HCT116 (cell line): ENCODE results near the gene ARHGAP27. TPM values are rescaled to one million over a fixed set of nuclear protein-coding genes. Genes with fewer than 3 reads are reported as not detected.
A peak's percentile ranks its signal among the peaks of the same experiment; 100 is the strongest.

ENCODE experiments used
- ATAC-seq: fragments of 200-7000 bp; cut with Tn5 transposase; 2 replicates; pipeline ENCODE4 v1.9.1; 2020; ENCODE audit warnings: mild to moderate bottlenecking, moderate library complexity
- BruUV-seq: library from RNA; stranded (reverse); fragments of 400-500 nt; replicated peaks from 2 replicates; lab custom pipeline; 2021; lab: Mats Ljungman, UMichigan
- CTCF ChIA-PET: fragments of 300-600 bp; sonication (Branson Sonifier 250); formaldehyde crosslinking; loops from one replicate; lab custom pipeline; 2021; ENCODE audit warnings: antibody characterized with exemption; lab: Charles Lee
- POLR2A ChIA-PET: fragments of 300-600, 350-600 bp; sonication (Branson Sonifier 250); formaldehyde crosslinking; loops from one replicate; lab custom pipeline; 2021; ENCODE audit warnings: antibody characterized with exemption; lab: Charles Lee
- RAD21 ChIA-PET, 2 experiments: fragments of 300-600 bp; sonication (Branson Sonifier 250); formaldehyde crosslinking; loops; one replicate each; lab custom pipeline; 2023; ENCODE audit warnings: low total read pairs in 2 of 2; ENCODE audit not compliant: uncharacterized antibody in 2 of 2, unreplicated experiment in 2 of 2, low non-redundant PET in 1 of 2; lab: Charles Lee
- DNase-seq: peaks from one replicate; pipeline ENCODE4 v3.0.0-alpha.2; 2010; ENCODE audit warnings: low read depth, low spot score
- H2AFZ ChIP-seq: fragments of 200-600 bp; shearing (Covaris generic), sonication (generic); 2 replicates; pipeline ENCODE4 v1.6.1; 2017; ENCODE audit warnings: low read depth, mixed run types, mixed read lengths, antibody characterized with exemption, low read length; ENCODE audit not compliant: poor library complexity, severe bottlenecking
- H3K27ac ChIP-seq: 2 replicates; pipeline ENCODE4 v1.5.1; 2012; ENCODE audit warnings: low read depth, low read length
- H3K27me3 ChIP-seq: fragments of 200-600 bp; sonication (generic); 2 replicates; pipeline ENCODE4 v1.6.1; 2016; ENCODE audit warnings: mixed run types, low read length, mixed read lengths; ENCODE audit not compliant: insufficient read depth
- H3K36me3 ChIP-seq, 2 experiments: fragments of 200-500 bp in 1 of 2; fragments of 200-600 bp in 1 of 2; sonication (Bioruptor generic) in 1 of 2; sonication (generic) in 1 of 2; 2 replicates each; pipeline versions ENCODE4 v1.5.1 to v1.6.1; 2014 to 2016; ENCODE audit warnings: low read length in 2 of 2, inconsistent platforms in 1 of 2, mixed read lengths in 1 of 2, mixed run types in 1 of 2; ENCODE audit not compliant: insufficient read depth in 2 of 2, control insufficient read depth in 1 of 2
- H3K4me1 ChIP-seq, 2 experiments: fragments of 200-600 bp in 1 of 2; sonication (generic) in 1 of 2; 2 replicates each; pipeline versions ENCODE4 v1.5.1 to v1.6.1; 2012 to 2017; ENCODE audit warnings: low read length in 2 of 2, inconsistent platforms in 1 of 2, mild to moderate bottlenecking in 1 of 2, mixed read lengths in 1 of 2, mixed run types in 1 of 2, moderate library complexity in 1 of 2; ENCODE audit not compliant: insufficient read depth in 2 of 2, control insufficient read depth in 1 of 2
- H3K4me2 ChIP-seq: fragments of 200-600 bp; sonication (generic); 2 replicates; pipeline ENCODE4 v1.6.1; 2017; ENCODE audit warnings: mixed run types, low read length, mixed read lengths
- H3K4me3 ChIP-seq, 2 experiments: fragments of 200-600 bp in 1 of 2; sonication (generic) in 1 of 2; replicated peaks in 1 of 2; 2 replicates each; pipeline ENCODE4 v1.5.1; 2011 to 2016; ENCODE audit warnings: low read length in 2 of 2, control low read depth in 1 of 2, low read depth in 1 of 2, mild to moderate bottlenecking in 1 of 2, mixed read lengths in 1 of 2, mixed run types in 1 of 2
- H3K79me2 ChIP-seq: fragments of 200-600 bp; sonication (generic); 2 replicates; pipeline ENCODE4 v1.6.1; 2017; ENCODE audit warnings: mild to moderate bottlenecking, mixed run types, low read length, moderate library complexity, mixed read lengths; ENCODE audit not compliant: insufficient read depth
- H3K9ac ChIP-seq: fragments of 200-600 bp; sonication (generic); 2 replicates; pipeline ENCODE4 v1.6.1; 2016; ENCODE audit warnings: low read length, mixed read lengths
- H3K9me2 ChIP-seq: fragments of 200-600 bp; sonication (generic), shearing (Covaris generic); 2 replicates; pipeline ENCODE4 v1.6.1; 2017; ENCODE audit warnings: mixed run types, mild to moderate bottlenecking, moderate library complexity; ENCODE audit not compliant: insufficient read depth
- H3K9me3 ChIP-seq, 2 experiments: fragments of 200-500 bp in 1 of 2; fragments of 200-600 bp in 1 of 2; sonication (Bioruptor generic) in 1 of 2; sonication (generic) in 1 of 2; 2 replicates each; pipeline ENCODE4 v1.6.1; 2014 to 2017; ENCODE audit warnings: low read length in 2 of 2, mixed read lengths in 2 of 2, inconsistent platforms in 1 of 2, low read depth in 1 of 2, mild to moderate bottlenecking in 1 of 2, mixed run types in 1 of 2, moderate library complexity in 1 of 2; ENCODE audit not compliant: control insufficient read depth in 1 of 2, insufficient read depth in 1 of 2
- H4K20me1 ChIP-seq: fragments of 200-600 bp; sonication (generic), shearing (Covaris generic); 2 replicates; pipeline ENCODE4 v1.6.1; 2017; ENCODE audit warnings: mixed run types, mild to moderate bottlenecking, moderate library complexity; ENCODE audit not compliant: insufficient read depth
- ATF3 ChIP-seq: IDR thresholded peaks from 2 replicates; pipeline ENCODE4 v1.6.1; 2012
- CTCF ChIP-seq, 3 experiments: fragments of 200-600 bp in 1 of 3; sonication (generic) in 1 of 3; IDR thresholded peaks in 2 of 3; conservative IDR thresholded peaks in 1 of 3; 2 replicates each; pipeline ENCODE4 v1.5.1; 2012 to 2017; ENCODE audit warnings: low read depth in 2 of 3, low read length in 2 of 3, antibody characterized with exemption in 1 of 3, borderline replicate concordance in 1 of 3, control low read depth in 1 of 3, mild to moderate bottlenecking in 1 of 3, mixed read lengths in 1 of 3, mixed run types in 1 of 3, moderate library complexity in 1 of 3; ENCODE audit not compliant: insufficient read depth in 1 of 3
- MAX ChIP-seq: IDR thresholded peaks from 2 replicates; pipeline ENCODE4 v1.6.1; 2012
- POLR2AphosphoS5 ChIP-seq: IDR thresholded peaks from 2 replicates; pipeline ENCODE4 v1.6.1; 2011; ENCODE audit warnings: mild to moderate bottlenecking, low read depth, low read length, moderate library complexity
- RAD21 ChIP-seq: IDR thresholded peaks from 2 replicates; pipeline ENCODE4 v1.6.1; 2012; ENCODE audit warnings: low read depth, mild to moderate bottlenecking
- REST ChIP-seq: IDR thresholded peaks from 2 replicates; pipeline ENCODE4 v1.6.1; 2012; ENCODE audit warnings: low read depth
- TCF7L2 ChIP-seq: IDR thresholded peaks from 2 replicates; pipeline ENCODE4 v1.7.0; 2011; ENCODE audit warnings: borderline replicate concordance, inconsistent platforms; ENCODE audit not compliant: insufficient read depth, insufficient read length; ENCODE audit errors: extremely low read depth
- ZNF274 ChIP-seq: fragments of 200-500 bp; sonication (Bioruptor generic); IDR thresholded peaks from 2 replicates; pipeline ENCODE4 v1.6.1; 2014; ENCODE audit warnings: mild to moderate bottlenecking, low read depth, low read length, inconsistent platforms
- intact Hi-C: fragments of 100-400 bp; cut with micrococcal nuclease; formaldehyde crosslinking; loops from 2 replicates; pipeline ENCODE4 v1.10.0; 2022
- total RNA-seq: library from RNA; stranded (reverse); gene quantifications from one replicate; pipeline ENCODE4 v1.2.1, GENCODE V29; 2021; ENCODE audit not compliant: unreplicated experiment

ARHGAP27 gene
- total RNA-seq, 1 experiment from 2014 or later = 46.7 TPM

GRCh38 chr17:45384789-45385262 is 47.8 kb downstream of the ARHGAP27 start:
- Histone ChIP-seq H4K20me1 (no peaks in the 10 kb centered on the region), H3K4me2 (no peak overlapping the region), H3K27me3 (no peaks in the 10 kb centered on the region), H3K79me2 (no peaks in the 10 kb centered on the region), H3K9ac (peak overlapping the region; percentile 12; the same call in 1 of the 2 replicates), H3K27ac (no peak overlapping the region), H3K4me1 (peaks cover 0 to 35% of the 10 kb centered on the region in 2 experiments; a peak in 2 of 4 replicates), H3K9me3 (no peaks in the 10 kb centered on the region), H2AFZ (no peak overlapping the region), H3K9me2 (no peaks in the 10 kb centered on the region), H3K36me3 (no peaks in the 10 kb centered on the region), H3K4me3 (no peak overlapping the region)
- peak; percentile 29 for ATAC-seq
- ChIA-PET RAD21 (interaction anchor here (1.5 to 2.8 kb wide), 3 partner anchors 91 to 108 kb away, joined by 4 to 17 read pairs (median 16); no protein-coding TSS in a partner anchor), POLR2A (interaction anchor here (1.0 to 1.4 kb wide), 2 partner anchors 9 to 236 kb away, joined by 3 to 4 read pairs; partner anchors contain the start of gene HEXIM1), CTCF (interaction anchor here (0.9 to 10.5 kb wide), 13 partner anchors 9 to 250 kb away, joined by 3 to 115 read pairs (median 7); partner anchors contain the start of gene ACBD4)
- no TSS peak for BruUV-seq
- intact Hi-C loops = loop anchor here (1.0 to 10.0 kb wide), 6 partner anchors 92 to 447 kb away; partner anchors contain the start of genes ACBD4 and PLCD3
- no peak for DNase-seq
- peak; percentile 38; the same call in 1 of the 2 replicates for TF ChIP-seq RAD21
- TF ChIP-seq CTCF (IDR thresholded peaks at IDR 0.05 in 2 of 3, conservative IDR thresholded peaks at IDR 0.05 in 1 of 3; ENCODE audit: borderline replicate concordance in 1 of 3, insufficient read depth in 1 of 3, low read depth in 2 of 3, low read length in 2 of 3) = no peak

GRCh38 chr17:45384047-45384788 is 48.5 kb downstream of the ARHGAP27 start:
- intact Hi-C loops = loop anchor here (10.0 kb wide), 1 partner anchor 249 kb away; the partner anchor contains the start of genes ACBD4 and PLCD3
- RAD21 ChIA-PET = interaction anchor here (0.6 to 2.8 kb wide), 4 partner anchors 30 to 107 kb away, joined by 3 to 17 read pairs (median 10); no protein-coding TSS in a partner anchor
- ATAC-seq (no peak), DNase-seq (no peak)
- Histone ChIP-seq H3K4me3 (no peak overlapping the region), H3K4me1 (peaks cover 0 to 35% of the 10 kb centered on the region in 2 experiments; a peak in 2 of 4 replicates), H4K20me1 (no peaks in the 10 kb centered on the region), H3K27me3 (no peaks in the 10 kb centered on the region), H3K27ac (no peak overlapping the region), H3K9me2 (no peaks in the 10 kb centered on the region), H3K36me3 (no peaks in the 10 kb centered on the region), H3K9ac (no peak overlapping the region), H3K79me2 (no peaks in the 10 kb centered on the region), H2AFZ (no peak overlapping the region), H3K4me2 (no peak overlapping the region), H3K9me3 (no peaks in the 10 kb centered on the region)
- POLR2A ChIA-PET = interaction anchor here (0.7 to 1.4 kb wide), 3 partner anchors 9 to 236 kb away, joined by 3 to 4 read pairs (median 4); partner anchors contain the start of gene HEXIM1
- TF ChIP-seq ATF3 = no peak
- TF ChIP-seq ZNF274 = no peak
- no peak for TF ChIP-seq REST
- no peak for TF ChIP-seq TCF7L2
- no peak for TF ChIP-seq MAX
- TF ChIP-seq POLR2AphosphoS5 = no peak
- CTCF ChIA-PET = interaction anchor here (0.6 to 10.5 kb wide), 11 partner anchors 12 to 894 kb away, joined by 3 to 115 read pairs (median 7); partner anchors contain the start of gene ACBD4
- BruUV-seq = no TSS peak
